ENCODE results near the gene SLC23A1. TPM values are rescaled to one million over a fixed set of nuclear protein-coding genes. Genes with fewer than 3 reads are reported as not detected.

SLC23A1 gene
- total and polyA plus RNA-seq, 4 donors: 10.0 to 18.0 (median 17.4) TPM

DNA sequence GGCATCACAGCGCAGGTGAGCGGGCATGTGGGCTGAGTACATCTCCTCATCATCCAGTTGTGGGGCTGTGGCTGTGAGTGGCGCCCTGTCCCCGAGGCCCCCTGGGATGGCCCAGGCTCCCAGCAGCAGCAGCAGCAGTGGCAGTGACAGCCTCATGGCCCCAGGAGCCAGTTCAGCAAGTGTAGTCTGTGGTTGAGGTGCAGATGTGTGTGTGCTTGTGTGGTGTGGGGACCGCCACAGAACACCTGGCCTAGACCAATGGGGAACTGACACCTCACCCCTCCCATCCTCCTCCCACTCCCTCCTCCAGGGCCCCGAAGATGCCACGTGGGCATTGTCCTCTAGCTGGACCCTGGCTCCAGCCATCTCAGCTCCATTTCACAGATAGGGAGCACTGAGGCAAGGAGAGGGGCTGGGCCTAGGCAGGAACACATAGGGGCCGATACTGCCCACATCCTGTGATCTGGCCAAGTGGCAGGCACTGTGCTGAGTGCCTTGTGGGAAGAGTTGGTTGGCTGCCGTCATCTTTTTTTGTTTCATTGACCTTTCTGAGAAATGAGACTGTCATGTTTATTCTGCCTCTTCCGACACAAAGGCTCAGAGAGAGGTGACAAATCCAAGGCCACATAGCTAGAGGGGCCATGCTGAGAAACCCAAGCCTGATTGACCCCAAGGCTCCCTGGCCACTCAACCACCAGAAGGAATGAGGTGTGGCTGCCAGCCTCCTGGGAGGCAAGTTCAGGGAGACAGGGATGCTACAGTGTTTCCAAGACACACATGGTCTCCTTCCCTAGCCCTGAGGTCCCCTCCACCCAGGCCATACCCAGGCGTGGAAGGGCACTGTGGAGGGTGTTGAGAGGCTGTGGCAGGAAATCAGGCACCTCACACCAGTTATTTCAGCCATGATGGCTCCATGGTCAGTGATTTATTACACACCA is 6.9 kb upstream of the SLC23A1 start, which contains the start of gene MZB1:
Gene MZB1, minus strand, starts transcription at position 213 of the 938 bp plus-strand sequence. Its CDS starts 57 bp downstream, at position 156.
- Histone ChIP-seq H3K4me3 (ENCODE audit: low read depth in 1 of 3, low read length in 3 of 3) (no peak within 1 kb of the TSS), H3K9ac (ENCODE audit: low read depth in 1 of 2, low read length in 2 of 2) (no peak within 1 kb of the TSS), H3K27ac (ENCODE audit: low read depth in 1 of 2, low read length in 2 of 2) (peak within 1 kb of the TSS in 1 of 2 donors; percentile 25), H3K36me3 (ENCODE audit: control insufficient read depth in 4 of 4, insufficient read depth in 3 of 4, low read depth in 1 of 4, low read length in 3 of 4) (no peaks in the 10 kb centered on the region), H3K4me1 (ENCODE audit: control insufficient read depth in 4 of 4, insufficient read depth in 4 of 4, low read length in 3 of 4) (peaks cover 16 to 30% (median 25%) of the 10 kb centered on the region in 4 donors), H3K27me3 (ENCODE audit: control insufficient read depth in 4 of 4, insufficient read depth in 4 of 4, low read length in 3 of 4) (peaks cover 0 to 3% (median 0%) of the 10 kb centered on the region in 4 donors), H3K9me3 (ENCODE audit: control insufficient read depth in 4 of 4, low read length in 3 of 4) (no peaks in the 10 kb centered on the region)
- TF ChIP-seq NR2F2 (IDR thresholded peaks at IDR 0.05) (no peak), YY1 (IDR thresholded peaks at IDR 0.05) (no peak), TAF1 (conservative IDR thresholded peaks at IDR 0.05) (no peak), HNF4G (IDR thresholded peaks at IDR 0.05) (no peak), HNF4A (conservative IDR thresholded peaks at IDR 0.05) (no peak)
- TF ChIP-seq, protein P1, sequence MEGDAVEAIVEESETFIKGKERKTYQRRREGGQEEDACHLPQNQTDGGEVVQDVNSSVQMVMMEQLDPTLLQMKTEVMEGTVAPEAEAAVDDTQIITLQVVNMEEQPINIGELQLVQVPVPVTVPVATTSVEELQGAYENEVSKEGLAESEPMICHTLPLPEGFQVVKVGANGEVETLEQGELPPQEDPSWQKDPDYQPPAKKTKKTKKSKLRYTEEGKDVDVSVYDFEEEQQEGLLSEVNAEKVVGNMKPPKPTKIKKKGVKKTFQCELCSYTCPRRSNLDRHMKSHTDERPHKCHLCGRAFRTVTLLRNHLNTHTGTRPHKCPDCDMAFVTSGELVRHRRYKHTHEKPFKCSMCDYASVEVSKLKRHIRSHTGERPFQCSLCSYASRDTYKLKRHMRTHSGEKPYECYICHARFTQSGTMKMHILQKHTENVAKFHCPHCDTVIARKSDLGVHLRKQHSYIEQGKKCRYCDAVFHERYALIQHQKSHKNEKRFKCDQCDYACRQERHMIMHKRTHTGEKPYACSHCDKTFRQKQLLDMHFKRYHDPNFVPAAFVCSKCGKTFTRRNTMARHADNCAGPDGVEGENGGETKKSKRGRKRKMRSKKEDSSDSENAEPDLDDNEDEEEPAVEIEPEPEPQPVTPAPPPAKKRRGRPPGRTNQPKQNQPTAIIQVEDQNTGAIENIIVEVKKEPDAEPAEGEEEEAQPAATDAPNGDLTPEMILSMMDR (IDR thresholded peaks at IDR 0.05; ENCODE audit: low read depth, low read length, missing input control): no peak
- TF ChIP-seq, protein P2, sequence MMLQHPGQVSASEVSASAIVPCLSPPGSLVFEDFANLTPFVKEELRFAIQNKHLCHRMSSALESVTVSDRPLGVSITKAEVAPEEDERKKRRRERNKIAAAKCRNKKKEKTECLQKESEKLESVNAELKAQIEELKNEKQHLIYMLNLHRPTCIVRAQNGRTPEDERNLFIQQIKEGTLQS (IDR thresholded peaks at IDR 0.05): no peak
- TF ChIP-seq, protein P3, sequence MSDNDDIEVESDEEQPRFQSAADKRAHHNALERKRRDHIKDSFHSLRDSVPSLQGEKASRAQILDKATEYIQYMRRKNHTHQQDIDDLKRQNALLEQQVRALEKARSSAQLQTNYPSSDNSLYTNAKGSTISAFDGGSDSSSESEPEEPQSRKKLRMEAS (IDR thresholded peaks at IDR 0.05): no peak
- TF ChIP-seq, protein P4, sequence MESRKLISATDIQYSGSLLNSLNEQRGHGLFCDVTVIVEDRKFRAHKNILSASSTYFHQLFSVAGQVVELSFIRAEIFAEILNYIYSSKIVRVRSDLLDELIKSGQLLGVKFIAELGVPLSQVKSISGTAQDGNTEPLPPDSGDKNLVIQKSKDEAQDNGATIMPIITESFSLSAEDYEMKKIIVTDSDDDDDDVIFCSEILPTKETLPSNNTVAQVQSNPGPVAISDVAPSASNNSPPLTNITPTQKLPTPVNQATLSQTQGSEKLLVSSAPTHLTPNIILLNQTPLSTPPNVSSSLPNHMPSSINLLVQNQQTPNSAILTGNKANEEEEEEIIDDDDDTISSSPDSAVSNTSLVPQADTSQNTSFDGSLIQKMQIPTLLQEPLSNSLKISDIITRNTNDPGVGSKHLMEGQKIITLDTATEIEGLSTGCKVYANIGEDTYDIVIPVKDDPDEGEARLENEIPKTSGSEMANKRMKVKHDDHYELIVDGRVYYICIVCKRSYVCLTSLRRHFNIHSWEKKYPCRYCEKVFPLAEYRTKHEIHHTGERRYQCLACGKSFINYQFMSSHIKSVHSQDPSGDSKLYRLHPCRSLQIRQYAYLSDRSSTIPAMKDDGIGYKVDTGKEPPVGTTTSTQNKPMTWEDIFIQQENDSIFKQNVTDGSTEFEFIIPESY (IDR thresholded peaks at IDR 0.05): no peak
- TF ChIP-seq, protein P5, sequence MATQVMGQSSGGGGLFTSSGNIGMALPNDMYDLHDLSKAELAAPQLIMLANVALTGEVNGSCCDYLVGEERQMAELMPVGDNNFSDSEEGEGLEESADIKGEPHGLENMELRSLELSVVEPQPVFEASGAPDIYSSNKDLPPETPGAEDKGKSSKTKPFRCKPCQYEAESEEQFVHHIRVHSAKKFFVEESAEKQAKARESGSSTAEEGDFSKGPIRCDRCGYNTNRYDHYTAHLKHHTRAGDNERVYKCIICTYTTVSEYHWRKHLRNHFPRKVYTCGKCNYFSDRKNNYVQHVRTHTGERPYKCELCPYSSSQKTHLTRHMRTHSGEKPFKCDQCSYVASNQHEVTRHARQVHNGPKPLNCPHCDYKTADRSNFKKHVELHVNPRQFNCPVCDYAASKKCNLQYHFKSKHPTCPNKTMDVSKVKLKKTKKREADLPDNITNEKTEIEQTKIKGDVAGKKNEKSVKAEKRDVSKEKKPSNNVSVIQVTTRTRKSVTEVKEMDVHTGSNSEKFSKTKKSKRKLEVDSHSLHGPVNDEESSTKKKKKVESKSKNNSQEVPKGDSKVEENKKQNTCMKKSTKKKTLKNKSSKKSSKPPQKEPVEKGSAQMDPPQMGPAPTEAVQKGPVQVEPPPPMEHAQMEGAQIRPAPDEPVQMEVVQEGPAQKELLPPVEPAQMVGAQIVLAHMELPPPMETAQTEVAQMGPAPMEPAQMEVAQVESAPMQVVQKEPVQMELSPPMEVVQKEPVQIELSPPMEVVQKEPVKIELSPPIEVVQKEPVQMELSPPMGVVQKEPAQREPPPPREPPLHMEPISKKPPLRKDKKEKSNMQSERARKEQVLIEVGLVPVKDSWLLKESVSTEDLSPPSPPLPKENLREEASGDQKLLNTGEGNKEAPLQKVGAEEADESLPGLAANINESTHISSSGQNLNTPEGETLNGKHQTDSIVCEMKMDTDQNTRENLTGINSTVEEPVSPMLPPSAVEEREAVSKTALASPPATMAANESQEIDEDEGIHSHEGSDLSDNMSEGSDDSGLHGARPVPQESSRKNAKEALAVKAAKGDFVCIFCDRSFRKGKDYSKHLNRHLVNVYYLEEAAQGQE (IDR thresholded peaks at IDR 0.05): no peak
- WGBS: 68% methylated on average over 11 of the region's 11 CpGs
- DNase-seq (ENCODE audit: low spot score): no peak

DNA sequence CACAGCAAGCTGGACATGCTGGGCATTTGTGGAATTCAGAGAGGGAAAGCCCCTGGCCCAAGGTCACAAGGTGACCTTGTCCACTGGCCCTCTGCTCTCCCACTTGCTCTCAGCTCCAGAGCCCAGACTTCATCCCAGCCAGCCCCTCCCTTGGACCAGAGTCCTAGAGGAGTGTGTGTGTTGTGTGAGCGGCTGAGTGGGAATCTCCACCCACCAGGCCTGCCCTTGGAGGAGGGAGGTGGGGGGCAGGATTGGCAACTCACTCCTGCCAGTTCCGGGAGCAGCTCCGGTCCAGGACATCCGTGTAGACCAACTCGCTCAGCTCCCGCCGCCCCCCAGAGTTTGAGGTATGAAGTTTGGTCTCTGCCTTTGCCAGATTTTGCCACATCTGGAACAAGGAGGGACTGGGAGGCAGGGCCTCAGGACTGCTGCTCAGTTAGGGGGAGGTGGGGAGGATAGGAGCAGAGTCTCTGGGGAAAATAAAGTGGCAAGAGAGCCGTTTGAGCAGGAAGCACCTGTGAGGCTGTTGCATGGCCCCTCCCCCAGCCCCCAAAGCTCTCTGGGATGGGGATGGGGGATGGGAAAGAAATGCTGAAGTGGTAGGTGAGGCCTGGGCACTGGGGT is 5.2 kb upstream of the SLC23A1 start:
- H3K27ac ChIP-seq (ENCODE audit: low read depth in 1 of 2, low read length in 2 of 2): no peak overlapping the region
- peaks cover 0 to under 1% (median 0%) of the 10 kb centered on the region in 4 donors for H3K27me3 ChIP-seq (ENCODE audit: control insufficient read depth in 4 of 4, insufficient read depth in 4 of 4, low read length in 3 of 4)
- WGBS: 56% methylated on average over 8 of the region's 8 CpGs
- no peak overlapping the region for H3K9ac ChIP-seq (ENCODE audit: low read depth in 1 of 2, low read length in 2 of 2)
- peaks cover 21 to 35% (median 30%) of the 10 kb centered on the region in 4 donors for H3K4me1 ChIP-seq (ENCODE audit: control insufficient read depth in 4 of 4, insufficient read depth in 4 of 4, low read length in 3 of 4)
- H3K9me3 ChIP-seq (ENCODE audit: control insufficient read depth in 4 of 4, low read length in 3 of 4): no peaks in the 10 kb centered on the region
- H3K4me3 ChIP-seq (ENCODE audit: low read depth in 1 of 3, low read length in 3 of 3): no peak overlapping the region
- TF ChIP-seq HNF4G (IDR thresholded peaks at IDR 0.05) (no peak), FOXA1 (IDR thresholded peaks at IDR 0.05) (no peak), TAF1 (conservative IDR thresholded peaks at IDR 0.05) (no peak)
- DNase-seq (ENCODE audit: low spot score): no peak
- no peaks in the 10 kb centered on the region for H3K36me3 ChIP-seq (ENCODE audit: control insufficient read depth in 4 of 4, insufficient read depth in 3 of 4, low read depth in 1 of 4, low read length in 3 of 4)

Data from liver (tissue), 9 donors.